Endodermal cell (in vitro differentiated cells): ENCODE data around the gene EIF4G3. TPM values are rescaled to one million over a fixed set of nuclear protein-coding genes. Genes with fewer than 3 reads are reported as not detected.

Experiments used
- DNase-seq: peaks from one replicate; pipeline ENCODE4 v3.0.0-alpha.2; 2017
- H3K27ac ChIP-seq: 2 replicates; pipeline ENCODE4 v1.5.1; 2013; ENCODE audit warnings: mild to moderate bottlenecking, low read depth, low read length, moderate library complexity
- H3K27me3 ChIP-seq: 2 replicates; pipeline ENCODE4 v1.6.1; 2013; ENCODE audit warnings: mild to moderate bottlenecking, low read length, moderate library complexity; ENCODE audit not compliant: insufficient read depth, control insufficient read depth, poor library complexity, severe bottlenecking
- H3K36me3 ChIP-seq: 2 replicates; pipeline ENCODE4 v1.7.0; 2013; ENCODE audit warnings: mild to moderate bottlenecking, low read length, moderate library complexity; ENCODE audit not compliant: control insufficient read depth, insufficient read depth
- H3K4me1 ChIP-seq: one replicate; pipeline ENCODE4 v1.7.0; 2013; ENCODE audit warnings: low read length; ENCODE audit not compliant: control insufficient read depth, insufficient read depth
- H3K4me3 ChIP-seq: 2 replicates; pipeline ENCODE4 v1.5.1; 2013; ENCODE audit warnings: mild to moderate bottlenecking, low read length, moderate library complexity
- H3K9ac ChIP-seq: 2 replicates; pipeline ENCODE4 v1.6.1; 2013; ENCODE audit warnings: mild to moderate bottlenecking, low read length, moderate library complexity; ENCODE audit not compliant: poor library complexity, severe bottlenecking; ENCODE audit errors: extremely low read depth
- H3K9me3 ChIP-seq: 2 replicates; pipeline ENCODE4 v1.6.1; 2013; ENCODE audit warnings: mild to moderate bottlenecking, low read length, moderate library complexity; ENCODE audit not compliant: control insufficient read depth
- H3K27ac Mint-ChIP-seq: 2 replicates; pipeline ENCODE4 v1.8.0; 2020; ENCODE audit warnings: mixed read lengths
- H3K27me3 Mint-ChIP-seq: 2 replicates; pipeline ENCODE4 v1.8.0; 2021; ENCODE audit warnings: mild to moderate bottlenecking, mixed read lengths; ENCODE audit not compliant: insufficient read depth
- H3K36me3 Mint-ChIP-seq: 2 replicates; pipeline ENCODE4 v1.8.0; 2020; ENCODE audit warnings: low read depth, mixed read lengths
- H3K4me1 Mint-ChIP-seq: 2 replicates; pipeline ENCODE4 v1.8.0; 2020; ENCODE audit warnings: mixed read lengths
- H3K4me3 Mint-ChIP-seq: 2 replicates; pipeline ENCODE4 v1.8.0; 2020; ENCODE audit warnings: mild to moderate bottlenecking, moderate library complexity, mixed read lengths
- H3K9me3 Mint-ChIP-seq: 2 replicates; pipeline ENCODE4 v1.8.0; 2020; ENCODE audit warnings: mild to moderate bottlenecking, mixed read lengths
- WGBS, 2 experiments: methylation state at CpG; one replicate each; pipeline versions ENCODE4 v1.1.5 to v1.1.7; 2013; ENCODE audit warnings: missing lambda C conversion rate in 2 of 2, mixed read lengths in 1 of 2; ENCODE audit not compliant: insufficient coverage in 1 of 2, insufficient read length in 1 of 2; 5-methylcytosine and 5-hydroxymethylcytosine counted together
- total RNA-seq, 2 donors: library from RNA; stranded (reverse); fragmentation: NEBNext Ultra II Directional in 1 of 2; extraction: Animal tissue kit (Norgen Biotek cat#: 25700) in 1 of 2; gene quantifications; 2 replicates in 1 of 2; 3 replicates in 1 of 2; pipeline ENCODE4 v1.2.1, GENCODE V29; 2021
- TF ChIP-seq, protein P1 (sequence below): fragments of 200-600 bp; sonication (generic); conservative IDR thresholded peaks from 2 replicates; pipeline ENCODE4 v1.5.0; 2021; ENCODE audit warnings: antibody characterized with exemption, mild to moderate bottlenecking

The EIF4G3 gene
- total RNA-seq, 2 donors from 2014 or later: 101 to 103 TPM

DNA sequence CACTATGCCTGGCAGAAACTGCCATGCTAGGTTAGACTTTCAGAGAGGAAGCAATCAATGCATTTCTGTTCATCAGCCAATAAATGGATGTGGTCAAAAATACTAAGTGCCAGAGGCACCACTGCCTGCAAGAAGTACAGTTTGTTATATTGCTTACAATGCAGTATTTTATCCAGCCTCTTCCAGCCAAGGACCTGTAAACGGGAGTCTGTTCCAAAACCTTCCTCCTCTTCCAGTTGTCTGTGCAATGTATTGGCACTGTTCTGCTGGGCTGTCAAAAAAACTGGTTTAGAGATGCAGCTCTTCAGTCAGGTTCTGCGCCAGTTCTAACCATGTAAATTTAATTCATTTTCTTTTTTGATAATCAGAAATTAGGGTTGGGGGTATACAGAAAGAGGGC, 175.7 kb downstream of the EIF4G3 start:
- no peak overlapping the region for H3K4me3 ChIP-seq
- Mint-ChIP-seq H3K27me3 (no peaks in the 10 kb centered on the region), H3K27ac (no peak overlapping the region), H3K9me3 (no peaks in the 10 kb centered on the region), H3K4me3 (no peak overlapping the region), H3K4me1 (peaks cover 16% of the 10 kb centered on the region), H3K36me3 (peaks cover 4% of the 10 kb centered on the region)
- H3K9me3 ChIP-seq: no peaks in the 10 kb centered on the region
- no peak overlapping the region for H3K27ac ChIP-seq
- no peak for DNase-seq
- no peaks in the 10 kb centered on the region for H3K27me3 ChIP-seq
- H3K36me3 ChIP-seq: peaks cover 17% of the 10 kb centered on the region
- H3K9ac ChIP-seq: no peak overlapping the region
- no peaks in the 10 kb centered on the region for H3K4me1 ChIP-seq
- TF ChIP-seq, protein P1, sequence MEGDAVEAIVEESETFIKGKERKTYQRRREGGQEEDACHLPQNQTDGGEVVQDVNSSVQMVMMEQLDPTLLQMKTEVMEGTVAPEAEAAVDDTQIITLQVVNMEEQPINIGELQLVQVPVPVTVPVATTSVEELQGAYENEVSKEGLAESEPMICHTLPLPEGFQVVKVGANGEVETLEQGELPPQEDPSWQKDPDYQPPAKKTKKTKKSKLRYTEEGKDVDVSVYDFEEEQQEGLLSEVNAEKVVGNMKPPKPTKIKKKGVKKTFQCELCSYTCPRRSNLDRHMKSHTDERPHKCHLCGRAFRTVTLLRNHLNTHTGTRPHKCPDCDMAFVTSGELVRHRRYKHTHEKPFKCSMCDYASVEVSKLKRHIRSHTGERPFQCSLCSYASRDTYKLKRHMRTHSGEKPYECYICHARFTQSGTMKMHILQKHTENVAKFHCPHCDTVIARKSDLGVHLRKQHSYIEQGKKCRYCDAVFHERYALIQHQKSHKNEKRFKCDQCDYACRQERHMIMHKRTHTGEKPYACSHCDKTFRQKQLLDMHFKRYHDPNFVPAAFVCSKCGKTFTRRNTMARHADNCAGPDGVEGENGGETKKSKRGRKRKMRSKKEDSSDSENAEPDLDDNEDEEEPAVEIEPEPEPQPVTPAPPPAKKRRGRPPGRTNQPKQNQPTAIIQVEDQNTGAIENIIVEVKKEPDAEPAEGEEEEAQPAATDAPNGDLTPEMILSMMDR: no peak
- WGBS, 2 experiments: 91 to 100% methylated on average over 1 to 2 of the region's 2 CpGs

- peaks cover 10% of the 10 kb centered on the region for H3K36me3 Mint-ChIP-seq
- H3K9ac ChIP-seq: no peak overlapping the region
- no peak overlapping the region for H3K4me3 ChIP-seq
- H3K27ac Mint-ChIP-seq: no peak overlapping the region
- H3K36me3 ChIP-seq: peaks cover 17% of the 10 kb centered on the region
- H3K27me3 Mint-ChIP-seq: no peaks in the 10 kb centered on the region
- H3K9me3 Mint-ChIP-seq: no peaks in the 10 kb centered on the region
- H3K4me3 Mint-ChIP-seq: no peak overlapping the region
- TF ChIP-seq, protein P1: no peak
- H3K4me1 Mint-ChIP-seq: peaks cover 16% of the 10 kb centered on the region
- no peak overlapping the region for H3K27ac ChIP-seq
- no peak for DNase-seq
- H3K4me1 ChIP-seq: no peaks in the 10 kb centered on the region
- H3K9me3 ChIP-seq: no peaks in the 10 kb centered on the region
- no peaks in the 10 kb centered on the region for H3K27me3 ChIP-seq
- 98 to 100% methylated on average over 1 to 2 of the region's 2 CpGs for WGBS, 2 experiments
Observed at GRCh38 chr1:21000245-21000594, 176.5 kb downstream of the EIF4G3 start.

DNA sequence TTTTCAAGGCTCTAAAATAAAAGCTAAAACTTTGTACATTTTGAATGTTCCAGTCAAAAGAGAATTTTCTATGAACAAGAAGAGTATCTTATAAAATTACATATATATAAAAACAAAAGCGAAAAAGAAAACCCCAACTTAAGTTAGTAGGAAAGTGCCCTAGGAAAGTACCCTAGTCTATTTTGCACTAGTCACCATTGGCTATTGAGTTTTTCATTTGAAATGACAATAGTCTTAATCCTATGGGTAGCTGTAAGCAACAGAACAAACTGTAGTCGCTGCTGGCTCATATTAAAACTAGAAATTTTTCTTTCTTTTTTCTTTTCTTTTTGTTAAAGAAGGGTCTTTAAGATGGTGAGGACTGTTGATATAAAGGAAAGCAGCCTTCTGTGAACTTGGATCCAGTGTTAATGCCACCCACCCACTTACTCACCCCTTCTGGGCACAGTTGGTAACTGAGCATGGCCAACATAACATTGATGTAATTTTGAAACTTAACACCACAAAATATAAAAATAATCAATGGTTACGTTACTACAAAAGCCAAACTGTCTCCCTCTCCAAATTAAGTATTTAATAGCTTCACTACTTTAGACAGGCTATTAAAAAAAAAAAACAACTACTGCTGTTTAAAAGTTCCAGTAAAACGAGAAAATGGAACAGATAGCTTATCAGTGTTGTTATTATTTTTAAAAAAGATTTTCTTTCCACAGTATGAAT, 177.0 kb downstream of the EIF4G3 start:
- 88 to 100% methylated on average over 1 to 2 of the region's 4 CpGs for WGBS, 2 experiments
- TF ChIP-seq, protein P1: no peak
- no peaks in the 10 kb centered on the region for H3K4me1 ChIP-seq

More for the DNA sequence above, 177.0 kb downstream of the EIF4G3 start:
- H3K27ac Mint-ChIP-seq: no peak overlapping the region
- H3K27ac ChIP-seq: no peak overlapping the region
- no peaks in the 10 kb centered on the region for H3K9me3 ChIP-seq
- no peak overlapping the region for H3K9ac ChIP-seq
- peaks cover 17% of the 10 kb centered on the region for H3K36me3 ChIP-seq
- H3K9me3 Mint-ChIP-seq: no peaks in the 10 kb centered on the region
- no peak overlapping the region for H3K4me3 ChIP-seq
- H3K4me3 Mint-ChIP-seq: no peak overlapping the region
- H3K36me3 Mint-ChIP-seq: peaks cover 13% of the 10 kb centered on the region
- H3K27me3 ChIP-seq: no peaks in the 10 kb centered on the region
- H3K4me1 Mint-ChIP-seq: peaks cover 13% of the 10 kb centered on the region
- DNase-seq: no peak
- H3K27me3 Mint-ChIP-seq: no peaks in the 10 kb centered on the region
